SK-N-SH treated with all-trans-retinoic acid at 6 μM for 48 hours (cell line): ENCODE measurements around the gene C17orf78.
A peak's percentile ranks its signal among the peaks of the same experiment; 100 is the strongest.

Experiments
- ATAC-seq: fragments of 200-7000 bp; cut with Tn5 transposase; 3 replicates; pipeline ENCODE4 v1.9.1; 2020; ENCODE audit warnings: mild to moderate bottlenecking, moderate library complexity
- ARNTL ChIP-seq: fragments of 450-650 bp; formaldehyde crosslinking; IDR thresholded peaks from 2 replicates; pipeline ENCODE4 v1.5.0; 2020; ENCODE audit warnings: low read depth, mild to moderate bottlenecking, moderate library complexity, borderline replicate concordance
- BACH2 ChIP-seq: fragments of 250-450 bp; sonication (Bioruptor Pico); IDR thresholded peaks from 2 replicates; pipeline ENCODE4 v1.9.0; 2021; ENCODE audit warnings: mild to moderate bottlenecking, borderline replicate concordance
- CSDC2 ChIP-seq: fragments of 250-450 bp; sonication (Bioruptor Pico); IDR thresholded peaks from 2 replicates; pipeline ENCODE4 v1.5.0; 2020; ENCODE audit warnings: mild to moderate bottlenecking, moderate library complexity
- ESRRG ChIP-seq: fragments of 250-450 bp; sonication (Bioruptor Pico); IDR thresholded peaks from 2 replicates; pipeline ENCODE4 v1.6.1; 2021; ENCODE audit warnings: mild to moderate bottlenecking
- GLIS3 ChIP-seq: fragments of 250-450 bp; sonication (Bioruptor Pico); IDR thresholded peaks from 2 replicates; pipeline ENCODE4 v1.5.0; 2020; ENCODE audit warnings: mild to moderate bottlenecking, moderate library complexity
- ISL1 ChIP-seq: fragments of 250-450 bp; sonication (Bioruptor Pico); IDR thresholded peaks from 2 replicates; pipeline ENCODE4 v2.1.2; 2022; ENCODE audit warnings: mild to moderate bottlenecking, moderate library complexity
- OSR1 ChIP-seq: fragments of 250-450 bp; sonication (Bioruptor Pico); IDR thresholded peaks from 2 replicates; pipeline ENCODE4 v1.8.0; 2022; ENCODE audit warnings: moderate library complexity, mild to moderate bottlenecking, inconsistent platforms
- PATZ1 ChIP-seq: fragments of 250-450 bp; sonication (Bioruptor Pico); IDR thresholded peaks from 2 replicates; pipeline ENCODE4 v1.8.0; 2020; ENCODE audit warnings: mild to moderate bottlenecking, moderate library complexity, borderline replicate concordance
- PPARA ChIP-seq: fragments of 250-450 bp; sonication (Bioruptor Pico); IDR thresholded peaks from 2 replicates; pipeline ENCODE4 v1.5.0; 2020; ENCODE audit warnings: mild to moderate bottlenecking, borderline replicate concordance
- TCF4 ChIP-seq: fragments of 250-450 bp; sonication (Bioruptor Pico); IDR thresholded peaks from 2 replicates; pipeline ENCODE4 v1.8.0; 2021; ENCODE audit warnings: mild to moderate bottlenecking, moderate library complexity, borderline replicate concordance
- TOX ChIP-seq: fragments of 250-450 bp; sonication (Bioruptor Pico); IDR thresholded peaks from 2 replicates; pipeline ENCODE4 v1.8.0; 2021; ENCODE audit warnings: mild to moderate bottlenecking, moderate library complexity, borderline replicate concordance
- ZC3H10 ChIP-seq: fragments of 250-450 bp; sonication (Bioruptor Pico); IDR thresholded peaks from 2 replicates; pipeline ENCODE4 v1.5.1; 2021; ENCODE audit warnings: mild to moderate bottlenecking, moderate library complexity
- ZFP30 ChIP-seq: fragments of 450-650 bp; formaldehyde crosslinking; IDR thresholded peaks from 2 replicates; pipeline ENCODE4 v1.5.0; 2022; ENCODE audit warnings: mild to moderate bottlenecking, moderate library complexity
- ZNF565 ChIP-seq: fragments of 450-650 bp; formaldehyde crosslinking; conservative IDR thresholded peaks from 2 replicates; pipeline ENCODE4 v1.5.0; 2020; ENCODE audit warnings: low read depth, mild to moderate bottlenecking, moderate library complexity
- ZNF70 ChIP-seq: fragments of 450-650 bp; formaldehyde crosslinking; IDR thresholded peaks from 2 replicates; pipeline ENCODE4 v1.5.0; 2020; ENCODE audit warnings: mild to moderate bottlenecking, moderate library complexity
- ZNF8 ChIP-seq: fragments of 450-650 bp; formaldehyde crosslinking; IDR thresholded peaks from 2 replicates; pipeline ENCODE4 v1.5.0; 2020; ENCODE audit warnings: mild to moderate bottlenecking, moderate library complexity
- TF ChIP-seq, protein P1 (sequence below): fragments of 250-450 bp; sonication (Bioruptor Pico); IDR thresholded peaks from 2 replicates; pipeline ENCODE4 v1.8.0; 2021; ENCODE audit warnings: low read depth, mild to moderate bottlenecking, moderate library complexity, borderline replicate concordance
- TF ChIP-seq, protein P2 (sequence below): fragments of 250-450 bp; sonication (Bioruptor Pico); IDR thresholded peaks from 2 replicates; pipeline ENCODE4 v1.5.0; 2020; ENCODE audit warnings: mild to moderate bottlenecking, moderate library complexity
- TF ChIP-seq, protein P3 (sequence below): fragments of 250-450 bp; sonication (Bioruptor Pico); IDR thresholded peaks from 2 replicates; pipeline ENCODE4 v1.5.1; 2021; ENCODE audit warnings: mild to moderate bottlenecking, moderate library complexity

Gene C17orf78

GRCh38 chr17:37388266-37388665, 12.5 kb downstream of the C17orf78 start (continued):
- TF ChIP-seq, protein P1, sequence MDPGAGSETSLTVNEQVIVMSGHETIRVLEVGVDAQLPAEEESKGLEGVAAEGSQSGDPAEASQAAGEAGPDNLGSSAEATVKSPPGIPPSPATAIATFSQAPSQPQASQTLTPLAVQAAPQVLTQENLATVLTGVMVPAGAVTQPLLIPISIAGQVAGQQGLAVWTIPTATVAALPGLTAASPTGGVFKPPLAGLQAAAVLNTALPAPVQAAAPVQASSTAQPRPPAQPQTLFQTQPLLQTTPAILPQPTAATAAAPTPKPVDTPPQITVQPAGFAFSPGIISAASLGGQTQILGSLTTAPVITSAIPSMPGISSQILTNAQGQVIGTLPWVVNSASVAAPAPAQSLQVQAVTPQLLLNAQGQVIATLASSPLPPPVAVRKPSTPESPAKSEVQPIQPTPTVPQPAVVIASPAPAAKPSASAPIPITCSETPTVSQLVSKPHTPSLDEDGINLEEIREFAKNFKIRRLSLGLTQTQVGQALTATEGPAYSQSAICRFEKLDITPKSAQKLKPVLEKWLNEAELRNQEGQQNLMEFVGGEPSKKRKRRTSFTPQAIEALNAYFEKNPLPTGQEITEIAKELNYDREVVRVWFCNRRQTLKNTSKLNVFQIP, result no peak
- no peak for TF ChIP-seq OSR1
- no peak for TF ChIP-seq ISL1 (CRISPR knock-in tag)
- TF ChIP-seq ZC3H10, result no peak
- no peak for TF ChIP-seq ARNTL (CRISPR knock-in tag)
- TF ChIP-seq ZNF70 (CRISPR knock-in tag), result no peak
- no peak for TF ChIP-seq ZNF565

DNA sequence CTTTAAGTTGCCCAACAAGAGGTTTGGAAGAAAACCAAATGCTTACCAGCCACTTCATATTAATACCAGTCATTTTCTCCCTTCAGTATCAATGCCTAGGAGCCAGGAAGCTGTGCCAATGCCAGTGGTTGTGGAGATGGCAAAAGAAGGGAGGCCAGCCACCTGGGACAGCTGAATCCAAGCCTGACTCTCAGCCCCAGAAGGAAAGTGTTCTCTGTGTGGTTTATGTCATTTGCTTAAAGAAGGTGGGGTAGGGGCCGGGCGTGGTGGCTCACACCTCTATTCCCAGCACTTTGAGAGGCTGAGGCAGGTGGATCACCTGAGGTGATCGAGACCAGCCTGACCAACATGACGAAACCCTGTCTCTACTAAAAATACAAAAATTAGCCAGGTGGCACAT, 13.4 kb downstream of the C17orf78 start:
- ATAC-seq, result no peak
- TF ChIP-seq, protein P1, result no peak
- TF ChIP-seq PATZ1 (CRISPR knock-in tag) (no peak), ARNTL (CRISPR knock-in tag) (no peak), ZC3H10 (no peak), BACH2 (CRISPR knock-in tag) (no peak), ISL1 (CRISPR knock-in tag) (no peak), ESRRG (CRISPR knock-in tag) (no peak), TCF4 (CRISPR knock-in tag) (no peak)
- TF ChIP-seq, protein P2, sequence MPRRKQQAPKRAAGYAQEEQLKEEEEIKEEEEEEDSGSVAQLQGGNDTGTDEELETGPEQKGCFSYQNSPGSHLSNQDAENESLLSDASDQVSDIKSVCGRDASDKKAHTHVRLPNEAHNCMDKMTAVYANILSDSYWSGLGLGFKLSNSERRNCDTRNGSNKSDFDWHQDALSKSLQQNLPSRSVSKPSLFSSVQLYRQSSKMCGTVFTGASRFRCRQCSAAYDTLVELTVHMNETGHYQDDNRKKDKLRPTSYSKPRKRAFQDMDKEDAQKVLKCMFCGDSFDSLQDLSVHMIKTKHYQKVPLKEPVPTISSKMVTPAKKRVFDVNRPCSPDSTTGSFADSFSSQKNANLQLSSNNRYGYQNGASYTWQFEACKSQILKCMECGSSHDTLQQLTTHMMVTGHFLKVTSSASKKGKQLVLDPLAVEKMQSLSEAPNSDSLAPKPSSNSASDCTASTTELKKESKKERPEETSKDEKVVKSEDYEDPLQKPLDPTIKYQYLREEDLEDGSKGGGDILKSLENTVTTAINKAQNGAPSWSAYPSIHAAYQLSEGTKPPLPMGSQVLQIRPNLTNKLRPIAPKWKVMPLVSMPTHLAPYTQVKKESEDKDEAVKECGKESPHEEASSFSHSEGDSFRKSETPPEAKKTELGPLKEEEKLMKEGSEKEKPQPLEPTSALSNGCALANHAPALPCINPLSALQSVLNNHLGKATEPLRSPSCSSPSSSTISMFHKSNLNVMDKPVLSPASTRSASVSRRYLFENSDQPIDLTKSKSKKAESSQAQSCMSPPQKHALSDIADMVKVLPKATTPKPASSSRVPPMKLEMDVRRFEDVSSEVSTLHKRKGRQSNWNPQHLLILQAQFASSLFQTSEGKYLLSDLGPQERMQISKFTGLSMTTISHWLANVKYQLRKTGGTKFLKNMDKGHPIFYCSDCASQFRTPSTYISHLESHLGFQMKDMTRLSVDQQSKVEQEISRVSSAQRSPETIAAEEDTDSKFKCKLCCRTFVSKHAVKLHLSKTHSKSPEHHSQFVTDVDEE (CRISPR knock-in tag), result no peak

DNA sequence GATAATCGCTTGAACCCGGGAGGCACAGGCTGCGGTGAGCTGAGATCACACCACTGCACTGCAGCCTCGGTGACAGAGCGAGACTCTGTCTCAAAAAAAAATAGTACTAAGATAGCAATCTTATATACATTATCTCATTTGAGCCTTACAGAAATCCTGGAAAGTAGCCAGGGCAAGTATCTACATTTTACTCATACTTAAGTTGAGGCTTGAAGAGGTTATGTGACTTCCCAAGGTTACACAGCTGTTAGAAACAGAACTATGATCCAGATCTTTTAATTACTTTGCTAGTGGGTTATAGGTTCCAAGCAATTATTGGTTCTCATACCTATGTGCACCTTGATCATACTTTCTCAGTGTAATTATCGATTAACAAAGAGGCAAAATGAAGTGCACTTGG, 15.4 kb downstream of the C17orf78 start:
- no peak for ATAC-seq
- TF ChIP-seq ZFP30 (CRISPR knock-in tag), result no peak

GRCh38 chr17:37392024-37392590, 16.3 kb downstream of the C17orf78 start:
- ATAC-seq, result peak; percentile 90
- TF ChIP-seq ISL1 (CRISPR knock-in tag), result 0 out of 2 replicates have a peak, but pooled peaks have one; percentile 27
- TF ChIP-seq PATZ1 (CRISPR knock-in tag), result no peak
- TF ChIP-seq GLIS3, result no peak

DNA sequence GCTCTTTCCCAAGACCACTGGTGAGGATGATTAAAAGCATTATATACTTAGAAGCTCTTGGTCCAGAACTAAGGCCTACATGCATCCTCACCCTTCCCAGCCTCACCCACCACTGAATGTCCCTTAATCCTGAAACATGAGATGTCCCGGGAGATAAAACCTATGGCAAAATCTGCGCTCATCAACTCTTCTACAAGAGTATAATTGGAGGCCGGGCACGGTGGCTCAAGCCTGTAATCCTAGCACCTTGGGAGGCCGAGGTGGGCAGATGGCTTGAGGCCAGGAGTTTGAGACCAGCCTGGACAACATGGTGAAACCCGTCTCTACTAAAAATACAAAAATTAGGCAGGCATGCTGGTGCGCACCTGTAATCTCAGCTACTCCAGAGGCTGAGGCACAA, 17.6 kb downstream of the C17orf78 start:
- no peak for ATAC-seq
- TF ChIP-seq TOX (CRISPR knock-in tag) (no peak), PPARA (no peak), CSDC2 (no peak), ZNF8 (no peak), ZC3H10 (no peak), GLIS3 (no peak), BACH2 (CRISPR knock-in tag) (no peak)
- TF ChIP-seq, protein P2 (CRISPR knock-in tag), result no peak
- TF ChIP-seq, protein P3, sequence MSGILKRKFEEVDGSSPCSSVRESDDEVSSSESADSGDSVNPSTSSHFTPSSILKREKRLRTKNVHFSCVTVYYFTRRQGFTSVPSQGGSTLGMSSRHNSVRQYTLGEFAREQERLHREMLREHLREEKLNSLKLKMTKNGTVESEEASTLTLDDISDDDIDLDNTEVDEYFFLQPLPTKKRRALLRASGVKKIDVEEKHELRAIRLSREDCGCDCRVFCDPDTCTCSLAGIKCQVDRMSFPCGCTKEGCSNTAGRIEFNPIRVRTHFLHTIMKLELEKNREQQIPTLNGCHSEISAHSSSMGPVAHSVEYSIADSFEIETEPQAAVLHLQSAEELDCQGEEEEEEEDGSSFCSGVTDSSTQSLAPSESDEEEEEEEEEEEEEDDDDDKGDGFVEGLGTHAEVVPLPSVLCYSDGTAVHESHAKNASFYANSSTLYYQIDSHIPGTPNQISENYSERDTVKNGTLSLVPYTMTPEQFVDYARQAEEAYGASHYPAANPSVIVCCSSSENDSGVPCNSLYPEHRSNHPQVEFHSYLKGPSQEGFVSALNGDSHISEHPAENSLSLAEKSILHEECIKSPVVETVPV (CRISPR knock-in tag), result no peak
